GM21515 (cell line): ENCODE results near the gene ZNF862.
"Not testable (repeated sequence)": the region's sequence is repeated elsewhere in the genome, so short reads cannot be mapped to it uniquely, and the experiment has no call there.

Source experiments
- ATAC-seq: cut with Tn5 transposase; IDR thresholded peaks from one replicate; pipeline ENCODE4 v1.9.1; 2021; ENCODE audit not compliant: unreplicated experiment

The ZNF862 gene

GRCh38 chr7:149879766-149880637 lies 41.8 kb downstream of the ZNF862 start:
- no peak for ATAC-seq

- no peak for ATAC-seq
These were observed 42.6 kb downstream of the ZNF862 start for GRCh38 chr7:149880638-149881311.

GRCh38 chr7:149881328-149882247 lies 43.4 kb downstream of the ZNF862 start:
- ATAC-seq = no peak

GRCh38 chr7:149882248-149883047 lies 44.3 kb downstream of the ZNF862 start:
- ATAC-seq = no peak

GRCh38 chr7:149883048-149883438 lies 44.9 kb downstream of the ZNF862 start:
- ATAC-seq = no peak

GRCh38 chr7:149883452-149883861 lies 45.3 kb downstream of the ZNF862 start:
- peak; percentile 65 for ATAC-seq

GRCh38 chr7:149884016-149884415 lies 45.8 kb downstream of the ZNF862 start:
- ATAC-seq = no peak

- no peak for ATAC-seq
These were observed 46.4 kb downstream of the ZNF862 start for GRCh38 chr7:149884541-149884940.

GRCh38 chr7:149885191-149886017 lies 47.2 kb downstream of the ZNF862 start:
- ATAC-seq = no peak

GRCh38 chr7:149886018-149886415 lies 47.8 kb downstream of the ZNF862 start:
- ATAC-seq = no peak

- ATAC-seq = no peak
These were observed 49.1 kb downstream of the ZNF862 start for GRCh38 chr7:149887311-149887710.

GRCh38 chr7:149890715-149891114 lies 52.5 kb downstream of the ZNF862 start:
- not testable (repeated sequence) for ATAC-seq

- not testable (repeated sequence) for ATAC-seq
These were observed 56.8 kb downstream of the ZNF862 start for GRCh38 chr7:149894957-149895356.

- not testable (repeated sequence) for ATAC-seq
These were observed 69.7 kb downstream of the ZNF862 start for GRCh38 chr7:149907776-149908376.

GRCh38 chr7:149910219-149910618 lies 72.0 kb downstream of the ZNF862 start:
- ATAC-seq = not testable (repeated sequence)

GRCh38 chr7:149912126-149912525 lies 74.0 kb downstream of the ZNF862 start:
- ATAC-seq = not testable (repeated sequence)
